A549 (cell line): ENCODE results near the gene PPIP5K1.
"Not testable (repeated sequence)": the region's sequence is repeated elsewhere in the genome, so short reads cannot be mapped to it uniquely, and the experiment has no call there.

Source experiments
- CTCF ChIP-seq: fragments of >200 bp; sonication (Bioruptor Twin); formaldehyde crosslinking; IDR thresholded peaks from 3 replicates; pipeline ENCODE4 v1.5.1; 2016
- E2F6 ChIP-seq: IDR thresholded peaks from 2 replicates; pipeline ENCODE4 v1.6.1; 2012; ENCODE audit warnings: low read depth, borderline replicate concordance
- POLR2A ChIP-seq: IDR thresholded peaks from 2 replicates; pipeline ENCODE4 v1.6.1; 2012; ENCODE audit warnings: mild to moderate bottlenecking, low read length
- RCOR1 ChIP-seq: fragments of 150-350 bp; IDR thresholded peaks from 2 replicates; pipeline ENCODE4 v1.6.1; 2014; ENCODE audit warnings: antibody characterized with exemption, low read length, low read depth

- TF ChIP-seq POLR2A, CTCF, E2F6, RCOR1: not testable (repeated sequence)
Measured at GRCh38 chr15:43593328-43594190, 3.6 kb upstream of the PPIP5K1 start, which contains the start of gene CKMT1B.
